MM.1S (cell line): Measurements from ENCODE around the gene MAEA.

Experiments
- DNase-seq: peaks from one replicate; pipeline ENCODE4 v3.0.0-alpha.2; 2015
- H2AFZ ChIP-seq: fragments of 300-600 bp; sonication (generic); 2 replicates; pipeline ENCODE4 v1.6.0; 2016; ENCODE audit warnings: antibody characterized with exemption, low read length
- H3F3A ChIP-seq: fragments of 300-600 bp; sonication (generic); 2 replicates; pipeline ENCODE4 v1.6.1; 2016; ENCODE audit warnings: mild to moderate bottlenecking, antibody characterized with exemption, low read length, moderate library complexity, mixed read lengths; ENCODE audit not compliant: insufficient read depth
- H3K27ac ChIP-seq: fragments of 300-600 bp; sonication (generic); 2 replicates; pipeline ENCODE4 v1.5.1; 2016; ENCODE audit warnings: mild to moderate bottlenecking, low read length
- H3K27me3 ChIP-seq: fragments of 300-600 bp; sonication (generic); replicated peaks from 2 replicates; pipeline ENCODE4 v1.6.0; 2016; ENCODE audit warnings: low read length; ENCODE audit not compliant: insufficient read depth
- H3K36me3 ChIP-seq: fragments of 300-600 bp; sonication (generic); replicated peaks from 2 replicates; pipeline ENCODE4 v1.6.1; 2016; ENCODE audit warnings: mild to moderate bottlenecking, low read length, mixed read lengths; ENCODE audit not compliant: insufficient read depth
- H3K4me1 ChIP-seq: fragments of 300-600 bp; sonication (generic); 2 replicates; pipeline ENCODE4 v1.6.1; 2016; ENCODE audit warnings: low read length, mixed read lengths
- H3K4me2 ChIP-seq: fragments of 300-600 bp; sonication (generic); 2 replicates; pipeline ENCODE4 v1.6.0; 2016; ENCODE audit warnings: low read depth, low read length
- H3K4me3 ChIP-seq: fragments of 300-600 bp; sonication (generic); 2 replicates; pipeline ENCODE4 v1.5.1; 2016; ENCODE audit warnings: low read length, mixed read lengths
- H3K79me2 ChIP-seq: fragments of 300-600 bp; sonication (generic); 2 replicates; pipeline ENCODE4 v1.6.1; 2016; ENCODE audit warnings: mixed run types, low read length, mixed read lengths
- H3K9ac ChIP-seq: fragments of 300-600 bp; sonication (generic); 2 replicates; pipeline ENCODE4 v1.6.1; 2016; ENCODE audit warnings: low read length, mixed read lengths
- H3K9me2 ChIP-seq: fragments of 300-600 bp; sonication (generic); replicated peaks from 2 replicates; pipeline ENCODE4 v1.6.1; 2016; ENCODE audit warnings: mild to moderate bottlenecking, low read length, mixed read lengths; ENCODE audit not compliant: insufficient read depth
- H3K9me3 ChIP-seq: fragments of 300-600 bp; sonication (generic); replicated peaks from 2 replicates; pipeline ENCODE4 v1.6.1; 2016; ENCODE audit warnings: mild to moderate bottlenecking, low read length, mixed read lengths; ENCODE audit not compliant: insufficient read depth
- H4K20me1 ChIP-seq: fragments of 300-600 bp; sonication (generic); 2 replicates; pipeline ENCODE4 v1.6.1; 2016; ENCODE audit warnings: mild to moderate bottlenecking, low read length, moderate library complexity, mixed read lengths; ENCODE audit not compliant: insufficient read depth
- CTCF ChIP-seq: fragments of 300-600 bp; sonication (generic); IDR thresholded peaks from 2 replicates; pipeline ENCODE4 v1.5.1; 2016; ENCODE audit warnings: antibody characterized with exemption, low read length, mixed read lengths
- EZH2 ChIP-seq: fragments of 300-600 bp; sonication (generic); optimal IDR thresholded peaks from 2 replicates; pipeline ENCODE3; 2017; ENCODE audit warnings: low read depth, mild to moderate bottlenecking, antibody characterized with exemption, low read length, mixed read lengths
- EZH2phosphoT487 ChIP-seq: fragments of 300-600 bp; sonication (generic); IDR thresholded peaks from 2 replicates; pipeline ENCODE4 v1.6.1; 2018; ENCODE audit warnings: antibody characterized with exemption, low read length

The MAEA gene

GRCh38 chr4:1337951-1338751, 48.5 kb downstream of the MAEA start:
- Histone ChIP-seq H3F3A (no peaks in the 10 kb centered on the region), H3K4me2 (no peak overlapping the region), H3K4me3 (no peak overlapping the region), H3K4me1 (no peaks in the 10 kb centered on the region), H3K9me2 (no peaks in the 10 kb centered on the region), H3K27me3 (no peaks in the 10 kb centered on the region), H3K79me2 (no peaks in the 10 kb centered on the region), H2AFZ (no peak overlapping the region), H3K36me3 (peaks cover 28% of the 10 kb centered on the region), H3K9ac (no peak overlapping the region), H4K20me1 (no peaks in the 10 kb centered on the region), H3K27ac (no peak overlapping the region), H3K9me3 (no peaks in the 10 kb centered on the region)
- no peak for TF ChIP-seq EZH2
- TF ChIP-seq CTCF, result no peak
- TF ChIP-seq EZH2phosphoT487, result no peak
- peak; percentile 1 for DNase-seq

GRCh38 chr4:1338752-1339414, 49.2 kb downstream of the MAEA start:
- no peak for TF ChIP-seq EZH2
- TF ChIP-seq EZH2phosphoT487, result no peak
- TF ChIP-seq CTCF, result no peak
- H3K4me3 ChIP-seq, result no peak overlapping the region
- no peak overlapping the region for H3K9ac ChIP-seq
- no peaks in the 10 kb centered on the region for H3K9me3 ChIP-seq
- 0 out of 2 replicates have a peak, but pooled peaks cover 3% of the 10 kb centered on the region for H3F3A ChIP-seq
- H3K36me3 ChIP-seq, result peaks cover 28% of the 10 kb centered on the region
- peak; percentile 1 for DNase-seq
- H3K9me2 ChIP-seq, result no peaks in the 10 kb centered on the region
- H3K79me2 ChIP-seq, result no peaks in the 10 kb centered on the region
- H3K27ac ChIP-seq, result no peak overlapping the region
- H4K20me1 ChIP-seq, result no peaks in the 10 kb centered on the region
- no peak overlapping the region for H2AFZ ChIP-seq
- H3K4me1 ChIP-seq, result no peaks in the 10 kb centered on the region
- no peak overlapping the region for H3K4me2 ChIP-seq
- no peaks in the 10 kb centered on the region for H3K27me3 ChIP-seq

- no peaks in the 10 kb centered on the region for H4K20me1 ChIP-seq
- no peak for TF ChIP-seq CTCF
- TF ChIP-seq EZH2phosphoT487, result no peak
- TF ChIP-seq EZH2, result no peak
These were observed 49.8 kb downstream of the MAEA start for GRCh38 chr4:1339489-1339888.

More at GRCh38 chr4:1339489-1339888, 49.8 kb downstream of the MAEA start:
- Histone ChIP-seq H3K27me3 (no peaks in the 10 kb centered on the region), H3K36me3 (peaks cover 28% of the 10 kb centered on the region), H3K9ac (no peak overlapping the region), H3F3A (0 out of 2 replicates have a peak, but pooled peaks cover 3% of the 10 kb centered on the region), H2AFZ (no peak overlapping the region), H3K9me3 (no peaks in the 10 kb centered on the region), H3K4me2 (no peak overlapping the region), H3K9me2 (no peaks in the 10 kb centered on the region), H3K27ac (no peak overlapping the region), H3K79me2 (no peaks in the 10 kb centered on the region), H3K4me3 (no peak overlapping the region), H3K4me1 (no peaks in the 10 kb centered on the region)
- DNase-seq, result peak; percentile 2
